Brain microvascular endothelial cell (primary cell): Measurements from ENCODE around the gene LONP2.
A peak's percentile ranks its signal among the peaks of the same experiment; 100 is the strongest.

Experiments
- DNase-seq: peaks from one replicate; pipeline ENCODE4 v3.0.0-alpha.2; 2020
- H3K27ac ChIP-seq: fragments of 250-450 bp; sonication (Bioruptor Pico); 2 replicates; pipeline ENCODE4 v1.5.1; 2020; ENCODE audit warnings: mild to moderate bottlenecking, moderate library complexity
- H3K27me3 ChIP-seq: fragments of 250-450 bp; sonication (Bioruptor Pico); replicated peaks from 2 replicates; pipeline ENCODE4 v1.5.1; 2020; ENCODE audit warnings: mild to moderate bottlenecking
- H3K36me3 ChIP-seq: fragments of 250-450 bp; sonication (Bioruptor Pico); replicated peaks from 2 replicates; pipeline ENCODE4 v1.5.1; 2020; ENCODE audit warnings: mild to moderate bottlenecking
- H3K4me3 ChIP-seq: 2 replicates; pipeline ENCODE4 v1.5.1; 2011; ENCODE audit warnings: low read depth, mild to moderate bottlenecking, control low read depth, low read length, moderate library complexity
- in situ Hi-C: cut with HindIII; loops from 2 replicates; pipeline ENCODE4 v1.10.0; 2017; ENCODE audit warnings: low sequenced_read_pairs, low pct_ligation_motif_present
- TF ChIP-seq, protein P1 (sequence below): IDR thresholded peaks from 2 replicates; pipeline ENCODE4 v1.5.1; 2011; ENCODE audit warnings: low read depth, mild to moderate bottlenecking, moderate library complexity, low read length, control low read depth, inconsistent platforms; ENCODE audit errors: missing control alignments

The LONP2 gene

DNA sequence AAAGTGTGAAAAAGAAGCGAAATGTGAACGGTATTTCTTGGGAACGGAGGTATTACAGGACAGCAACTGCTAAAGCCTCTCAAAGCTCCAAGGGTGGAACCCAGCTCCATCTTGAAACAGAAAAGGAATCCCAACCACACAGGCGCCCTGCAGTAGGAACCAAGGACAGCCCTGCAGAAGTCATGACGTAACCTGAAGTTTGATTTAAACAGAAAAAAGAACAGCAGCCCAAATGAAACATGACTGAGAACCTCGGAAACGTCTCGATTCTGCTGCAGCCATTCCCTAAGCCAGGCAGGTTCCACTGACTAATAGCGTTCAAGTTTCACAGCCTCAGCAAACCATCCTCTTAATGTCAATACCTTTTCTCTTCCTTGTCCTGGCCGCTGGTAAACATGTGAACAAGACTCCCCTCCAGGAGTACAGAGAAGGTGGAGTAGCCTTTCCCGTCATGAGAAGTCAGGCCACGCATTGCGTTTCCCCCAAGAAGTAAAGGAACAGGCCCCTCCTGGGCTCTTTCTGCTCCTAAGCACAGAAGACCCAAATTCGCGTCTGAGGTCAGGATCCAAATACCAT is 121.0 kb downstream of the LONP2 start:
- TF ChIP-seq, protein P1, sequence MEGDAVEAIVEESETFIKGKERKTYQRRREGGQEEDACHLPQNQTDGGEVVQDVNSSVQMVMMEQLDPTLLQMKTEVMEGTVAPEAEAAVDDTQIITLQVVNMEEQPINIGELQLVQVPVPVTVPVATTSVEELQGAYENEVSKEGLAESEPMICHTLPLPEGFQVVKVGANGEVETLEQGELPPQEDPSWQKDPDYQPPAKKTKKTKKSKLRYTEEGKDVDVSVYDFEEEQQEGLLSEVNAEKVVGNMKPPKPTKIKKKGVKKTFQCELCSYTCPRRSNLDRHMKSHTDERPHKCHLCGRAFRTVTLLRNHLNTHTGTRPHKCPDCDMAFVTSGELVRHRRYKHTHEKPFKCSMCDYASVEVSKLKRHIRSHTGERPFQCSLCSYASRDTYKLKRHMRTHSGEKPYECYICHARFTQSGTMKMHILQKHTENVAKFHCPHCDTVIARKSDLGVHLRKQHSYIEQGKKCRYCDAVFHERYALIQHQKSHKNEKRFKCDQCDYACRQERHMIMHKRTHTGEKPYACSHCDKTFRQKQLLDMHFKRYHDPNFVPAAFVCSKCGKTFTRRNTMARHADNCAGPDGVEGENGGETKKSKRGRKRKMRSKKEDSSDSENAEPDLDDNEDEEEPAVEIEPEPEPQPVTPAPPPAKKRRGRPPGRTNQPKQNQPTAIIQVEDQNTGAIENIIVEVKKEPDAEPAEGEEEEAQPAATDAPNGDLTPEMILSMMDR = no peak
- H3K36me3 ChIP-seq = peaks cover 9% of the 10 kb centered on the region
- H3K27me3 ChIP-seq = no peaks in the 10 kb centered on the region
- in situ Hi-C loops = no loop called here
- peak overlapping the region; percentile 66 for H3K4me3 ChIP-seq
- H3K27ac ChIP-seq = peak overlapping the region; percentile 81
- DNase-seq = no peak

DNA sequence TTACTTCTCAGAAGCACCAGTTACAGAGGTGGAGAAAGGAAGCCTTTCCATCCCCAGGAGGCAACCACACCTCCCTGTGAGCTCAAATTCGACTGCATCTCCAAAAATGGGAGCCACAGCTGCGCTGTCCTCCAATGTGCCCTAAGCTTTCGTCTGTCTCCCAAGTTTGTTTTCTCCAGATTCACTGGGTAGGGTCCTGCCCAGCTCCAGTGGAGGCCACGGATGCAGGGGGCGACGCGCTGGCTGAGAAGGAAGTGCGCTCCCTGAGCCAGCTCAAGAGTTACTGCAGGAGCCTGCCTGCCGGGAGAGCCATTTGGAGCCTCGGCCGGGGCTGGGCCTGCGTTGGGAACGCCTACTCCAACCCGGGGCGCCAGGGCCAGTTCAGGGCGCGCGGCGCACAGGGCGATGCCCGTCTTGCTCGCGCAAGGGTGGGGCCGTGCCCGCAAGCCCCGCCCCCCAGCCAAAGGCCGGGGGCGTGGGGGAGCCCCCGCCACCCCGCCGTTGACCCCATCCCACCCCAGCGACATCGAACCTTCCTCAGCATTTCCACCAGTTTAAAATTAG is 121.6 kb downstream of the LONP2 start:
- H3K4me3 ChIP-seq = peak overlapping the region; percentile 66
- no peaks in the 10 kb centered on the region for H3K27me3 ChIP-seq
- peak; percentile 62 for DNase-seq
- peak overlapping the region; percentile 81 for H3K27ac ChIP-seq
- TF ChIP-seq, protein P1 = no peak
- in situ Hi-C loops = no loop called here
- H3K36me3 ChIP-seq = peaks cover 9% of the 10 kb centered on the region

DNA sequence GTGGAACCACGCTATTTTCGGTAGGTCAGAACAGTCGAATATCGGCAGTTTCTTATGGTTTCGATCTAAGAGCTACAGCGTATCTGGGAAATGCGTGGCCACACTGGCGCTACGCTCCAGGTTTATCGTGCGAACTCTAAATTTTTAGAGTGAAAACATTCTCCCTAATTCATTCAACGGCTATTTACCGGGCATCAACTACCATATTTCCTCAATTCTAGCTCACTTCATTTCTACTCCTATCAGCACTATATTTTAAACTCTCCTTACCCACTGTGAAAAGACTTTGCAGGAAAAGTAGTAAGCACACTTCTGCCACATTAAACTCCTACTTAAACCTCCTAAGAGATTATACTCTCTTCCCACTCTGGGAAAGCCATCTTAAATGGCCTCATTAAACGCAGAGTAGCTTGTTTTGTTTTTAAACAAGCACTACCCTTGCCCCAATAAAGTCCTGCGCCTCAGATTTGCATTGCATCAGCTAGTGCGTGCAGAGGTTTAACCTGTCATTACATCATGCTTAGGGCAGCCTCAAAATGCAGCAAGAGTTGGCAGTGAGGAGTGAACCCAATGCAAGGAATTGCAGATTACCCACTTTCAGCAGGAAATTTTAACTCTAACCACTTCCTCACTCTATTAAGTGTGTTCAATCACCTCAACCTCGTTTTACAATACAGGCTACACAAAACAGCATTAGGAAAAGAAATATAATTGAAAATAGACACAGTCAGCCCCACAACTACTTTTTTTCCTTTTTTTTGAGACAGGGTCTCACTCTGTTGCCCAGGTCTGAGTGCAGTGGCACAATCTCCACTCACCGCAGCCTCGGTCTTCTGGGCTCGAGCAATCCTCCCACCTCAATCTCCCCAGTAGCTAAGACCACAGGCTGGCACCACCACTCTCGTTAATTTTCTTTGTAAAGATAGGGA is 122.3 kb downstream of the LONP2 start:
- Histone ChIP-seq H3K27ac (peak overlapping the region; percentile 81), H3K27me3 (no peaks in the 10 kb centered on the region), H3K36me3 (peaks cover 6% of the 10 kb centered on the region), H3K4me3 (peak overlapping the region; percentile 66)
- DNase-seq = peak; percentile 73
- TF ChIP-seq, protein P1 = no peak
- in situ Hi-C loops = no loop called here

DNA sequence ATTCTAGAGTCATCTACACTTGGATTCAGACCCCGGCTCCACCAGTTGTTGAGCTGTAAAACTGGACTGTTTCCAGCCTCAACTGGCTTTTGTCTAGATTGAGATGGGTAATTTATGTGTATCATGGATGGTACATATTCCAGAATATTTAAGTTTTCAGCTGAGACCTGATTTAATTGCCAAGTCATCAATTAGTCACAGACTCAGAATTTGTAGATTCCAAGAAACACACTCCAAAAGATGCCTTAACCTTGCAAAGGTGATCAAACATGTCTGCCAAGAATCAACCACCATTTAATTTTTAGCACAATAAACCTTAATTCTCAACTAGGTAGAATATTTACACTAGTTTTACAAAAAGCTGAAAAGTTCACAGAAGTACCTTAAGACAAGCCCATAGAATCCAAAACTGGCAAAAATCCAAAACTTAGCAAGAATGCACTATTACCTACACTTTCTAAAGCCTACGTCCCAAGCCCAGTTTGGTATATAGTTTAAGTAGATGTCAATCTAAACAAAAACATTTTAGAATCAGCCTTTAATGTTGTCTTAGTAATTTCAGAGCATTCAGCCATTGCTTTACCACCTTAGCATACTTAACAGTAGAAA is 123.4 kb downstream of the LONP2 start:
- DNase-seq = no peak
- no peak overlapping the region for H3K4me3 ChIP-seq
- H3K36me3 ChIP-seq = no peaks in the 10 kb centered on the region
- in situ Hi-C loops = no loop called here
- TF ChIP-seq, protein P1 = no peak
- H3K27me3 ChIP-seq = no peaks in the 10 kb centered on the region
- H3K27ac ChIP-seq = no peak overlapping the region

DNA sequence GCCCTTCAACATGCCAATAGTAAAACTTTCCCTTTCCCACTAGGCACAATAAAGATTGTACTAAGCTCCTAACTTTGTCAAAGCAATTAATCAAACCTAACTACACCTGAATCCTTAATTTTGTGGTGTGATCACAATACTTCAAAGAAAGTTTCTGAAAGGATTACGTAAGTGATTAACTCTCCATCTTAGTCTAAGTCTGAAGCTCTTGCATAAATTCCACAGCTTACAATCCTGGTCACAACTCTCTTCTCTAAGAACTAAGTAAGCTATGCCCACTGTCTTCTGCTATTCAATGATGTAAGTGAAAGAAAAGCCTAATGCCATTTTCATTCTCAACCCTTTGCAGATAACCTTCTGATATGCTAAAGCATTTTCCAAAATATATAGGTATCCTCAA is 125.7 kb downstream of the LONP2 start:
- H3K4me3 ChIP-seq = no peak overlapping the region
- in situ Hi-C loops = no loop called here
- DNase-seq = no peak
- H3K27me3 ChIP-seq = no peaks in the 10 kb centered on the region
- H3K36me3 ChIP-seq = no peaks in the 10 kb centered on the region
- TF ChIP-seq, protein P1 = no peak
- H3K27ac ChIP-seq = no peak overlapping the region
